Lung (tissue), 12 donors: Measurements from ENCODE around the gene HMGB1. TPM values are rescaled to one million over a fixed set of nuclear protein-coding genes. Genes with fewer than 3 reads are reported as not detected.

Experiments
- ATAC-seq: fragments of 200-7000 bp; cut with Tn5 transposase; one replicate; pipeline ENCODE4 v1.9.1; 2020; ENCODE audit warnings: moderate number of reproducible peaks; ENCODE audit not compliant: insufficient read depth, low FRiP score
- DNase-seq, 3 donors: peaks; one replicate each; pipeline ENCODE4 v3.0.0-alpha.2; 2013 to 2017
- H3K27ac ChIP-seq, 2 donors: one replicate each; pipeline ENCODE4 v1.5.1; 2013; ENCODE audit warnings: mild to moderate bottlenecking in 2 of 2, moderate library complexity in 2 of 2, control low read depth in 1 of 2, inconsistent platforms in 1 of 2, low read depth in 1 of 2, low read length in 1 of 2
- H3K27me3 ChIP-seq, 3 donors: one replicate each; pipeline ENCODE4 v1.5.1; 2013; ENCODE audit warnings: low read length in 2 of 3; ENCODE audit not compliant: control insufficient read depth in 3 of 3, insufficient read depth in 3 of 3
- H3K36me3 ChIP-seq, 4 donors: one replicate each; pipeline ENCODE4 v1.5.1; 2013; ENCODE audit warnings: low read length in 4 of 4, mild to moderate bottlenecking in 1 of 4, moderate library complexity in 1 of 4; ENCODE audit not compliant: control insufficient read depth in 4 of 4, insufficient read depth in 4 of 4
- H3K4me1 ChIP-seq, 5 donors: one replicate each; pipeline ENCODE4 v1.5.1; 2013; ENCODE audit warnings: low read length in 5 of 5, mild to moderate bottlenecking in 2 of 5, moderate library complexity in 1 of 5; ENCODE audit not compliant: control insufficient read depth in 5 of 5, insufficient read depth in 5 of 5
- H3K4me3 ChIP-seq: one replicate; pipeline ENCODE4 v1.5.1; 2013; ENCODE audit warnings: mild to moderate bottlenecking, control low read depth, moderate library complexity
- H3K9ac ChIP-seq, 2 donors: one replicate each; pipeline ENCODE4 v1.5.1; 2013; ENCODE audit warnings: low read length in 2 of 2, control low read depth in 1 of 2; ENCODE audit not compliant: insufficient read depth in 1 of 2
- H3K9me3 ChIP-seq, 4 donors: one replicate each; pipeline ENCODE4 v1.5.1; 2013; ENCODE audit warnings: low read length in 3 of 4, mild to moderate bottlenecking in 1 of 4, moderate library complexity in 1 of 4; ENCODE audit not compliant: control insufficient read depth in 4 of 4, insufficient read depth in 3 of 4
- CTCF ChIP-seq: IDR thresholded peaks from 2 replicates; pipeline ENCODE4 v1.5.1; 2012; ENCODE audit warnings: mild to moderate bottlenecking; ENCODE audit errors: control extremely low read depth, extremely low read depth
- WGBS, 2 donors: extraction: QIAGEN DNeasy Blood & Tissue Kit; methylation state at CpG; one replicate each; pipeline ENCODE4 v1.1.7; 2013; 5-methylcytosine and 5-hydroxymethylcytosine counted together
- polyA plus RNA-seq, 2 donors: library from polyadenylated mRNA; stranded (reverse); fragments of 200-250 nt; gene quantifications; one replicate each; pipeline ENCODE4 v1.2.1, GENCODE V29; 2013
- total RNA-seq, 2 donors: library from RNA; depleted of rRNA in 1 of 2; stranded (reverse); fragments of >200 nt in 1 of 2; gene quantifications; one replicate each; pipeline ENCODE4 v1.2.1, GENCODE V29; 2014 to 2021
- donor health status: control.
- donor health status: control.
- donor health status: Bipolar disorder and iron deficiency.
- donor health status: healthy.
- donor health status: DM: yes; HTN: yes; CAD: no.

The HMGB1 gene
- total and polyA plus RNA-seq, 4 donors: 210 to 374 (median 325) TPM

DNA sequence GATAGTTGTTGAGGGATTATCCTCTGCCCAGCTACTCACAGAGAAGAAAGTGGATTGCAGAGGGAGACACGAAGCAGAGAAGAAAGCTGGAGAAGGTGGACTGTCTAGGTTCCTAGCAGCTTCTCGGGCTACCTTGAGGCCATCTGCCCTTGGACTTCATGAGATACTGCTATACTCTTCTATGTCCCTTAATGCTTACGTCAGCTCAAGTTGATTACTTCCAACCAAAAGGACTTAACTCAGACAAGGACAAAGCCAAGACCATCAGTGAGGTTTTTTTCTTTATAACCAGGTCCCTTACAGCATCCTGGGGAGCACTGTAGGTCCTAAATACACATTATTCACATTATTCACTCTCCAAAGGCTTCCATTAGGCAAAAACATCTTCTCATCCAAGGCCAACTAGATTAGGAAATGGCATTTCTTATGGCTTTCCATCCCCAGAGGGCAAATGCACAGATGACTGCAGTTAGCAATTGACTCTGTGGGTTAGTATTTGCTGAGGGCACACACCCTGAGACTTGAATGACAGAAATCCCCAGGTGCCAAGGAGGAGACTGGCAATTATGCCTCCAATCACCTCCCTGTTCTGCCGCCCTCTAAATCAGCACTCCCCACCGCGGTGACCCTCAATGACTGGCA lies 47.5 kb downstream of the HMGB1 start:
- Histone ChIP-seq H3K9me3 (no peaks in the 10 kb centered on the region), H3K27ac (no peak overlapping the region), H3K4me1 (peaks cover 0 to 13% (median 6%) of the 10 kb centered on the region in 5 donors), H3K36me3 (no peaks in the 10 kb centered on the region), H3K27me3 (peaks cover 0 to 4% (median 0%) of the 10 kb centered on the region in 3 donors), H3K9ac (no peak overlapping the region), H3K4me3 (no peak overlapping the region)
- WGBS, 2 donors: 95 to 97% methylated on average over 6 of the region's 6 CpGs
- ATAC-seq (no peak), DNase-seq (no peak)
- TF ChIP-seq CTCF: no peak

DNA sequence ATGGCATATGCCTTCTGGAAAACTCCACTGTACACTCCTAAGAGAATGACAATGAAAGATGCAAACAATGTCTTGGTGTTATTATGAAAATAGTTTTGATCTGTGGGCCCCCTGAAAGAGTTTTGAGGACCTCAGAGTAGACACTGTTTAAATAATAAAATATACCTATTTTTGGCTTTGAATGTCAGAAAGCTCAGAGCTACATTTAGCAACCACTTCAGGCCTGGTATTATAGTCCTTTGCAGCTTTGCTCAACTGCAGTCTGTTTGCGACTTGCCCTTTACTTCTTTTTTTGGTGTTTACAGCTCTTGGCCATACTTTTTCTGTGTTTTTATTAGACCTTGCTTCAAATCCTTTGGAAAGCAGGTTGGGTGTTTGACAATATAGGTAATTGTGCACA lies 49.3 kb downstream of the HMGB1 start:
- no peak overlapping the region for H3K9ac ChIP-seq
- WGBS, 2 donors: 83 to 95% methylated on average over 1 of the region's 1 CpG
- DNase-seq (no peak), ATAC-seq (no peak)
- H3K4me3 ChIP-seq: no peak overlapping the region
- no peak overlapping the region for H3K27ac ChIP-seq
- H3K36me3 ChIP-seq: no peaks in the 10 kb centered on the region
- H3K27me3 ChIP-seq: no peaks in the 10 kb centered on the region
- no peaks in the 10 kb centered on the region for H3K9me3 ChIP-seq
- no peak for TF ChIP-seq CTCF
- H3K4me1 ChIP-seq: peaks cover 0 to 7% (median 4%) of the 10 kb centered on the region in 5 donors

DNA sequence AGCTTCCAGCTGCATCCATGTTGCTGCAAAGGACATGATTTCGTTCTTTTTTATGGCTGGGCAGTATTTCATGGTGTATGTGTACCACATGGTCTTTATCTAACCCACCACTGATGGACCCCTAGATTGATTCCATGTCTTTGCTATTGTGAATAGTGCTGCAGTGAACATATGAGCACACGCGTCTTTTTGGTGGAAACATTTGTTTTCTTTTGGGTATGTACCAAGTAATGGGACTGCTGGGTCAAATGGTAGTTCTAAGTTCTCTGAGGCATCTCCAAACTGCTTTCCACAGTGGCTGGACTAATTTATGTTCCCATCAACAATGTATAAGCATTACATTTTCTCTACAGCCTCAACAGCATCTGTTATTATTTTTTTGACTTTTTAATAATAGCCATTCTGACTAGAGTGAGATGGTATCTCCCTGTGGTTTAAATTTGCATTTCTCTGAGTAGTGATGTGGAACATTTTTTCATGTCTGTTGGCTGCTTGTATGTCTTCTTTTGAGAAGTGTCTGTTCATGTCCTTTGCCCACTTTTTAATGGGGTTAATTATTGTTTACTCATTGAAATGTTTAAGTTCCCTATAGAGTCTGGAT lies 50.2 kb downstream of the HMGB1 start:
- Histone ChIP-seq H3K4me1 (peaks cover 0 to under 1% (median 0%) of the 10 kb centered on the region in 5 donors), H3K36me3 (no peaks in the 10 kb centered on the region), H3K27ac (no peak overlapping the region), H3K9ac (no peak overlapping the region), H3K9me3 (no peaks in the 10 kb centered on the region), H3K4me3 (no peak overlapping the region), H3K27me3 (no peaks in the 10 kb centered on the region)
- DNase-seq: no peak
- TF ChIP-seq CTCF: no peak
- WGBS, 2 donors: 80 to 94% methylated on average over 3 of the region's 3 CpGs
- no peak for ATAC-seq
